T-helper 17 cell (primary cell): ENCODE results near the gene GFM1. TPM values are rescaled to one million over a fixed set of nuclear protein-coding genes. Genes with fewer than 3 reads are reported as not detected.
A peak's percentile ranks its signal among the peaks of the same experiment; 100 is the strongest.

Source experiments
- ATAC-seq: fragments of 150-1000 bp; cut with Tn5 transposase; 2 replicates; pipeline ENCODE4 v1.10.0; 2021; ENCODE audit warnings: mild to moderate bottlenecking, moderate library complexity
- DNase-seq, 3 donors: peaks; one replicate each; pipeline versions ENCODE4 v3.0.0 to v3.0.0-alpha.2; 2020 to 2021
- H3K9me3 ChIP-seq: one replicate; pipeline ENCODE4 v1.7.0; 2013; ENCODE audit warnings: low read length, mild to moderate bottlenecking; ENCODE audit not compliant: control insufficient read depth, poor library complexity, severe bottlenecking
- H3K27ac Mint-ChIP-seq: one replicate; pipeline ENCODE4 v1.8.0; 2022; ENCODE audit warnings: mild to moderate bottlenecking, moderate library complexity, mixed read lengths
- H3K27me3 Mint-ChIP-seq: one replicate; pipeline ENCODE4 v1.8.0; 2022; ENCODE audit warnings: mixed read lengths
- H3K36me3 Mint-ChIP-seq: one replicate; pipeline ENCODE4 v1.8.0; 2022; ENCODE audit warnings: low read depth, mixed read lengths
- H3K4me1 Mint-ChIP-seq: one replicate; pipeline ENCODE4 v1.8.0; 2022; ENCODE audit warnings: mild to moderate bottlenecking, mixed read lengths
- H3K4me3 Mint-ChIP-seq: one replicate; pipeline ENCODE4 v1.8.0; 2022; ENCODE audit warnings: mild to moderate bottlenecking, moderate library complexity, mixed read lengths
- total RNA-seq, 4 donors: library from RNA in 2 of 4; stranded (reverse) in 2 of 4; gene quantifications; one replicate each; pipeline ENCODE4 v1.2.3 and lab custom pipeline; 2022 to 2026

The GFM1 gene
- total RNA-seq, 2 donors from 2014 or later, result 37.6 to 38.3 TPM

GRCh38 chr3:158737410-158737809, 93.1 kb downstream of the GFM1 start:
- ATAC-seq (no peak), DNase-seq (no peak)
- H3K9me3 ChIP-seq, result no peaks in the 10 kb centered on the region
- H3K4me3 Mint-ChIP-seq, result no peak overlapping the region
- no peaks in the 10 kb centered on the region for H3K27me3 Mint-ChIP-seq
- no peaks in the 10 kb centered on the region for H3K36me3 Mint-ChIP-seq
- no peak overlapping the region for H3K27ac Mint-ChIP-seq
- peaks cover 11% of the 10 kb centered on the region for H3K4me1 Mint-ChIP-seq

DNA sequence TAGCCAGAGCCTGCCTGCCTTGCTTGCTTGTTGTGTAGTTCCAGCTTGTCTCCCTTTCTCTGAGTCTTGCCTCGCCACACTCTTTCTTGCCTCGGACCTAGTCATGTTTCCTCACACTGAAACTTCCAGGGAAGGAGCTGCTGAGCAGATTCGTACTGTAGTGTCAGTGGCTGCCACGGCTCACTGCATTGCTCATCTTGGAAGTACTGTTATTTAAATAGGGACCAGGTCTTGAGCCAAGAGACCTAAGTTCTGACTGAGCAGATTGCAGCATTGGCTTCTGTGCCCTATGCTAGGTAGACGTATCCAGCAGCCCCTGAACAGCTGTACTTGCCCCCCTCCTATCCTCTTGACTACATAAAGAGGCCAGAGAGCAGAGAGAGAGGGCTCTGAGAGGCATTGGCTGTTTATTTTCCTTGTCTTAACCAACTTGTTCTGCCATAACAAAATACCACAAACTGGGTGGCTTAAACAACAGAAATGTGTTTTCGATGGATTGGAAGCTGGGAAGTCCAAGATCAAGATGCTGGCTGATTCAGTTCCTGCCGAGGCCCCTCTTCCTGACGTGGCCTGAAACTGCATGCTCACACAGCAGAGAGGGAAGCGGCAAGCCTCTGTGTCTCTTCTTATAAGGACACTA, 93.8 kb downstream of the GFM1 start:
- peaks cover 14% of the 10 kb centered on the region for H3K4me1 Mint-ChIP-seq
- H3K27me3 Mint-ChIP-seq, result no peaks in the 10 kb centered on the region
- peak overlapping the region; percentile 4 for H3K27ac Mint-ChIP-seq
- no peak for DNase-seq
- H3K4me3 Mint-ChIP-seq, result no peak overlapping the region
- H3K9me3 ChIP-seq, result no peaks in the 10 kb centered on the region
- no peak for ATAC-seq
- H3K36me3 Mint-ChIP-seq, result no peaks in the 10 kb centered on the region

GRCh38 chr3:158738653-158739052, 94.3 kb downstream of the GFM1 start:
- H3K27me3 Mint-ChIP-seq, result no peaks in the 10 kb centered on the region
- no peak for DNase-seq

DNA sequence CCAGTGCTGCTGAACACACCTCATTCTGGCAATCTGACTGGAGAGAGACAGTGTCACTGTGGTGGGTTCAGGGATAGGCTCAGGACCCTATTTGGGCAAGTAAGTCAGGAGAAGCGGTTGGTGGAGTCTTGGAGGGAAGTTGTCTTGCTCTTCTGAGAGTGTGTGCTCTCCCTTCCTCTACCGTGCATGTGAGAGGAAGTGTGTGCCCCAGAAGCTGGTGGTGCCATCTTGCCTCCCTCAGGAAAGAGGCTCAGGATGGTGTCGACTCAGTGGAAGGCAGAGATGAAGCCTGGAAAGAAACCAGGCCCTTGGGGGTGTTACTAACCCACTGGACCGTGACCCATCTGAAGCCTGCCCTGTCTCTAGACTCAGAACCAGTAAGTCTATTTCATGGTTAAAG, 94.8 kb downstream of the GFM1 start:
- H3K27me3 Mint-ChIP-seq, result no peaks in the 10 kb centered on the region
- no peak overlapping the region for H3K4me3 Mint-ChIP-seq

More at GRCh38 chr3:158738653-158739052, 94.3 kb downstream of the GFM1 start:
- peaks cover 14% of the 10 kb centered on the region for H3K4me1 Mint-ChIP-seq
- H3K4me3 Mint-ChIP-seq, result no peak overlapping the region
- H3K9me3 ChIP-seq, result no peaks in the 10 kb centered on the region
- ATAC-seq, result no peak
- H3K27ac Mint-ChIP-seq, result peak overlapping the region; percentile 4
- H3K36me3 Mint-ChIP-seq, result no peaks in the 10 kb centered on the region

GRCh38 chr3:158739661-158740060, 95.3 kb downstream of the GFM1 start:
- peaks cover 14% of the 10 kb centered on the region for H3K4me1 Mint-ChIP-seq
- ATAC-seq, result no peak
- no peaks in the 10 kb centered on the region for H3K27me3 Mint-ChIP-seq
- peaks cover 4% of the 10 kb centered on the region for H3K36me3 Mint-ChIP-seq
- no peak overlapping the region for H3K4me3 Mint-ChIP-seq
- DNase-seq, result no peak
- H3K27ac Mint-ChIP-seq, result no peak overlapping the region
- H3K9me3 ChIP-seq, result no peaks in the 10 kb centered on the region

More for the DNA sequence above, 94.8 kb downstream of the GFM1 start:
- Mint-ChIP-seq H3K27ac (peak overlapping the region; percentile 4), H3K4me1 (peaks cover 14% of the 10 kb centered on the region), H3K36me3 (peaks cover 4% of the 10 kb centered on the region)
- DNase-seq (no peak), ATAC-seq (no peak)
- H3K9me3 ChIP-seq, result no peaks in the 10 kb centered on the region

Other genes with a start within 250 kb of the GFM1 start
- 10 to 100 TPM in 1 of 2 donors, 1 to 10 TPM in 1; 7.4 to 13.5 TPM for gene MLF1, start 73.3 kb upstream of the GFM1 start, total RNA-seq
- gene LXN, start 28.1 kb downstream of the GFM1 start, total RNA-seq, result 1 to 10 TPM; 3.6 to 5.6 TPM
- not detected for gene RARRES1, start 87.9 kb downstream of the GFM1 start, total RNA-seq
- 10 to 100 TPM; 25.1 to 78.2 TPM for gene MFSD1, start 157.5 kb downstream of the GFM1 start, total RNA-seq